Brain microvascular endothelial cell (primary cell): ENCODE data around the gene CNOT8.
"Not testable (repeated sequence)": the region's sequence is repeated elsewhere in the genome, so short reads cannot be mapped to it uniquely, and the experiment has no call there.

Experiments used
- DNase-seq: peaks from one replicate; pipeline ENCODE4 v3.0.0-alpha.2; 2020
- H3K27ac ChIP-seq: fragments of 250-450 bp; sonication (Bioruptor Pico); 2 replicates; pipeline ENCODE4 v1.5.1; 2020; ENCODE audit warnings: mild to moderate bottlenecking, moderate library complexity
- H3K27me3 ChIP-seq: fragments of 250-450 bp; sonication (Bioruptor Pico); replicated peaks from 2 replicates; pipeline ENCODE4 v1.5.1; 2020; ENCODE audit warnings: mild to moderate bottlenecking
- H3K36me3 ChIP-seq: fragments of 250-450 bp; sonication (Bioruptor Pico); replicated peaks from 2 replicates; pipeline ENCODE4 v1.5.1; 2020; ENCODE audit warnings: mild to moderate bottlenecking
- H3K4me3 ChIP-seq: 2 replicates; pipeline ENCODE4 v1.5.1; 2011; ENCODE audit warnings: low read depth, mild to moderate bottlenecking, control low read depth, low read length, moderate library complexity
- CTCF ChIP-seq: IDR thresholded peaks from 2 replicates; pipeline ENCODE4 v1.5.1; 2011; ENCODE audit warnings: low read depth, mild to moderate bottlenecking, moderate library complexity, low read length, control low read depth, inconsistent platforms; ENCODE audit errors: missing control alignments
- in situ Hi-C: cut with HindIII; loops from 2 replicates; pipeline ENCODE4 v1.10.0; 2017; ENCODE audit warnings: low sequenced_read_pairs, low pct_ligation_motif_present

Gene CNOT8

GRCh38 chr5:154899151-154899816 lies 40.9 kb downstream of the CNOT8 start:
- no peak for DNase-seq
- TF ChIP-seq CTCF: no peak
- H3K27ac ChIP-seq: no peak overlapping the region
- in situ Hi-C loops: no loop called here
- H3K36me3 ChIP-seq: peaks cover 40% of the 10 kb centered on the region
- no peak overlapping the region for H3K4me3 ChIP-seq
- no peaks in the 10 kb centered on the region for H3K27me3 ChIP-seq

GRCh38 chr5:154900066-154900465 lies 41.6 kb downstream of the CNOT8 start:
- H3K27me3 ChIP-seq: no peaks in the 10 kb centered on the region
- no peak overlapping the region for H3K27ac ChIP-seq
- TF ChIP-seq CTCF: no peak
- in situ Hi-C loops: no loop called here
- DNase-seq: no peak
- H3K4me3 ChIP-seq: no peak overlapping the region
- H3K36me3 ChIP-seq: peaks cover 44% of the 10 kb centered on the region

GRCh38 chr5:154901276-154901675 lies 42.8 kb downstream of the CNOT8 start:
- H3K36me3 ChIP-seq: peaks cover 38% of the 10 kb centered on the region
- in situ Hi-C loops: no loop called here
- no peak for TF ChIP-seq CTCF
- H3K27me3 ChIP-seq: no peaks in the 10 kb centered on the region
- H3K27ac ChIP-seq: no peak overlapping the region
- no peak for DNase-seq
- no peak overlapping the region for H3K4me3 ChIP-seq

GRCh38 chr5:154901913-154902312 lies 43.5 kb downstream of the CNOT8 start:
- no peaks in the 10 kb centered on the region for H3K27me3 ChIP-seq
- H3K36me3 ChIP-seq: peaks cover 36% of the 10 kb centered on the region
- H3K27ac ChIP-seq: no peak overlapping the region
- in situ Hi-C loops: no loop called here
- TF ChIP-seq CTCF: no peak
- DNase-seq: no peak
- H3K4me3 ChIP-seq: no peak overlapping the region

GRCh38 chr5:154905601-154906000 lies 47.2 kb downstream of the CNOT8 start:
- peaks cover 26% of the 10 kb centered on the region for H3K36me3 ChIP-seq
- H3K4me3 ChIP-seq, in situ Hi-C loops, H3K27ac ChIP-seq, H3K27me3 ChIP-seq, DNase-seq: not testable (repeated sequence)

GRCh38 chr5:154916874-154917273 lies 58.4 kb downstream of the CNOT8 start:
- Histone ChIP-seq H3K27me3 (no peaks in the 10 kb centered on the region), H3K4me3 (no peak overlapping the region), H3K36me3 (peaks cover 23% of the 10 kb centered on the region), H3K27ac (no peak overlapping the region)
- DNase-seq: no peak
- no peak for TF ChIP-seq CTCF
- in situ Hi-C loops: no loop called here
